Measurements from ENCODE around the gene FOXD2. TPM values are rescaled to one million over a fixed set of nuclear protein-coding genes. Genes with fewer than 3 reads are reported as not detected.

Gene FOXD2
- total RNA-seq = 0.35 TPM
- long read RNA-seq, full-length matches to known transcripts = 5 of 6 reads
- long read RNA-seq, partial matches to known transcripts = 0 of 6 reads
- long read RNA-seq, other reads (novel, unspliced or antisense) = 1 of 6 reads

- H3K9me3 ChIP-seq = no peaks in the 10 kb centered on the region
- intact Hi-C loops (cut with DNase I) = loop anchor here (5.0 kb wide), 1 partner anchor 275 kb away; no protein-coding TSS in a partner anchor
- H3K36me3 ChIP-seq = no peaks in the 10 kb centered on the region
- H3K27me3 ChIP-seq = peaks cover 69% of the 10 kb centered on the region
- peaks cover 32% of the 10 kb centered on the region for H3K4me1 ChIP-seq
- ATAC-seq = peak; percentile 95
- H3K4me3 ChIP-seq = peak within 1 kb of the TSS; percentile 71
- peak within 1 kb of the TSS; percentile 83 for H3K27ac ChIP-seq
- peak; percentile 95 for DNase-seq
- peak; percentile 98 for TF ChIP-seq CTCF (IDR thresholded peaks at IDR 0.05)
Measured at GRCh38 chr1:47437447-47438164, at the start of gene FOXD2. FOXD2 (plus strand) TSS chr1:47438044; CDS start chr1:47438136, 92 bp downstream.

GRCh38 chr1:47388891-47389238 is 49.0 kb upstream of the FOXD2 start:
- no peak for DNase-seq
- Histone ChIP-seq H3K27ac (no peak overlapping the region), H3K4me3 (no peak overlapping the region), H3K36me3 (no peaks in the 10 kb centered on the region), H3K4me1 (no peaks in the 10 kb centered on the region), H3K9me3 (no peaks in the 10 kb centered on the region), H3K27me3 (peaks cover 7% of the 10 kb centered on the region)
- peak; percentile 70 for TF ChIP-seq CTCF (IDR thresholded peaks at IDR 0.05)
- ATAC-seq = peak; percentile 90
- intact Hi-C loops (cut with DNase I) = no loop called here

GRCh38 chr1:47389731-47390130 is 48.1 kb upstream of the FOXD2 start:
- Histone ChIP-seq H3K27me3 (peaks cover 10% of the 10 kb centered on the region), H3K4me1 (no peaks in the 10 kb centered on the region), H3K27ac (no peak overlapping the region), H3K9me3 (no peaks in the 10 kb centered on the region), H3K4me3 (no peak overlapping the region), H3K36me3 (no peaks in the 10 kb centered on the region)
- intact Hi-C loops (cut with DNase I) = no loop called here
- no peak for TF ChIP-seq CTCF (IDR thresholded peaks at IDR 0.05)
- no peak for ATAC-seq
- no peak for DNase-seq

- Histone ChIP-seq H3K4me3 (no peak overlapping the region), H3K9me3 (no peaks in the 10 kb centered on the region), H3K27ac (no peak overlapping the region), H3K4me1 (no peaks in the 10 kb centered on the region), H3K27me3 (peaks cover 10% of the 10 kb centered on the region), H3K36me3 (no peaks in the 10 kb centered on the region)
- ATAC-seq (no peak), DNase-seq (no peak)
- no peak for TF ChIP-seq CTCF (IDR thresholded peaks at IDR 0.05)
- intact Hi-C loops (cut with DNase I) = no loop called here
Measured at GRCh38 chr1:47390843-47391242, 47.0 kb upstream of the FOXD2 start.

GRCh38 chr1:47393141-47393540 is 44.7 kb upstream of the FOXD2 start:
- Histone ChIP-seq H3K4me1 (no peaks in the 10 kb centered on the region), H3K4me3 (no peak overlapping the region), H3K27me3 (peaks cover 12% of the 10 kb centered on the region), H3K36me3 (no peaks in the 10 kb centered on the region), H3K27ac (no peak overlapping the region), H3K9me3 (no peaks in the 10 kb centered on the region)
- intact Hi-C loops (cut with DNase I) = no loop called here
- no peak for TF ChIP-seq CTCF (IDR thresholded peaks at IDR 0.05)
- DNase-seq = no peak
- ATAC-seq = no peak

Data from upper lobe of right lung (tissue), 1 donor.